Hepatocyte (in vitro differentiated cells): Measurements from ENCODE around the gene RHBDD3. TPM values are rescaled to one million over a fixed set of nuclear protein-coding genes. Genes with fewer than 3 reads are reported as not detected.

Source experiments
- DNase-seq: peaks from one replicate; pipeline ENCODE4 v3.0.0-alpha.2; 2016; ENCODE audit warnings: low spot score
- H2AFZ ChIP-seq: fragments of 200-600 bp; sonication (generic); 2 replicates; pipeline ENCODE4 v1.6.0; 2016; ENCODE audit warnings: antibody characterized with exemption, mild to moderate bottlenecking
- H3K27ac ChIP-seq: fragments of 200-600 bp; sonication (generic); 2 replicates; pipeline ENCODE4 v1.5.1; 2016; ENCODE audit warnings: mild to moderate bottlenecking
- H3K27me3 ChIP-seq: fragments of 200-600 bp; sonication (generic); 2 replicates; pipeline ENCODE4 v1.6.1; 2016
- H3K36me3 ChIP-seq: fragments of 200-600 bp; sonication (generic); replicated peaks from 2 replicates; pipeline ENCODE4 v1.5.1; 2016; ENCODE audit warnings: low read depth; ENCODE audit not compliant: insufficient read depth
- H3K4me1 ChIP-seq: fragments of 200-600 bp; sonication (generic); 2 replicates; pipeline ENCODE4 v1.5.1; 2016; ENCODE audit warnings: mild to moderate bottlenecking, moderate library complexity; ENCODE audit not compliant: insufficient read depth
- H3K4me2 ChIP-seq: fragments of 200-600 bp; sonication (generic); 2 replicates; pipeline ENCODE4 v1.6.0; 2016
- H3K4me3 ChIP-seq: fragments of 200-600 bp; sonication (generic); 2 replicates; pipeline ENCODE4 v1.5.1; 2016; ENCODE audit warnings: mild to moderate bottlenecking
- H3K79me2 ChIP-seq: fragments of 200-600 bp; sonication (generic); 2 replicates; pipeline ENCODE4 v1.6.0; 2017; ENCODE audit warnings: mild to moderate bottlenecking
- H3K9me2 ChIP-seq: fragments of 200-600 bp; sonication (generic); replicated peaks from 2 replicates; pipeline ENCODE4 v1.6.0; 2017; ENCODE audit warnings: mild to moderate bottlenecking; ENCODE audit not compliant: insufficient read depth
- H3K9me3 ChIP-seq: fragments of 200-600 bp; sonication (generic); 2 replicates; pipeline ENCODE4 v1.5.1; 2016; ENCODE audit warnings: low read depth, mild to moderate bottlenecking
- H4K20me1 ChIP-seq: fragments of 200-600 bp; sonication (generic); 2 replicates; pipeline ENCODE4 v1.6.0; 2016; ENCODE audit warnings: mild to moderate bottlenecking; ENCODE audit not compliant: insufficient read depth, poor library complexity, severe bottlenecking
- EZH2 ChIP-seq: fragments of 200-600 bp; sonication (generic); IDR thresholded peaks from 2 replicates; pipeline ENCODE4 v1.6.1; 2016; ENCODE audit warnings: antibody characterized with exemption, mild to moderate bottlenecking, borderline replicate concordance
- EZH2phosphoT487 ChIP-seq: fragments of 200-600 bp; sonication (generic); IDR thresholded peaks from one replicate; pipeline ENCODE4 v1.6.1; 2018; ENCODE audit warnings: antibody characterized with exemption, mild to moderate bottlenecking, low read depth, moderate library complexity; ENCODE audit not compliant: unreplicated experiment, severe bottlenecking
- WGBS: methylation state at CpG from one replicate; pipeline ENCODE4 v1.1.6; 2016; ENCODE audit warnings: low lambda C conversion rate; ENCODE audit errors: missing lambda C conversion rate; 5-methylcytosine and 5-hydroxymethylcytosine counted together
- polyA plus RNA-seq: library from polyadenylated mRNA; unstranded; fragments of >200 nt; fragmentation: Nextera tagmentation; extraction: Ambion mirVana; gene quantifications from 2 replicates; pipeline ENCODE4 v1.2.1, GENCODE V29; 2016
- total RNA-seq: library from RNA; depleted of rRNA; stranded (reverse); fragments of >200 nt; gene quantifications from 2 replicates; pipeline ENCODE4 v1.2.3, GENCODE V29; 2014
- TF ChIP-seq, protein P1 (sequence below): fragments of 200-600 bp; sonication (generic); IDR thresholded peaks from 2 replicates; pipeline ENCODE4 v1.5.1; 2016; ENCODE audit warnings: antibody characterized with exemption, mild to moderate bottlenecking; ENCODE audit not compliant: poor library complexity

The RHBDD3 gene
- total and polyA plus RNA-seq, 2 experiments from 2014 or later = 27.2 to 46.7 TPM

GRCh38 chr22:29233277-29233877 lies 34.4 kb downstream of the RHBDD3 start:
- H3K36me3 ChIP-seq = no peaks in the 10 kb centered on the region
- H2AFZ ChIP-seq = no peak overlapping the region
- no peak for DNase-seq
- 76% methylated on average over 1 of the region's 1 CpG for WGBS
- H3K27ac ChIP-seq = no peak overlapping the region
- H3K4me1 ChIP-seq = no peaks in the 10 kb centered on the region
- H4K20me1 ChIP-seq = no peaks in the 10 kb centered on the region
- no peaks in the 10 kb centered on the region for H3K9me2 ChIP-seq
- no peak overlapping the region for H3K4me2 ChIP-seq
- H3K27me3 ChIP-seq = no peaks in the 10 kb centered on the region
- H3K79me2 ChIP-seq = no peaks in the 10 kb centered on the region
- no peak for TF ChIP-seq EZH2phosphoT487
- TF ChIP-seq, protein P1, sequence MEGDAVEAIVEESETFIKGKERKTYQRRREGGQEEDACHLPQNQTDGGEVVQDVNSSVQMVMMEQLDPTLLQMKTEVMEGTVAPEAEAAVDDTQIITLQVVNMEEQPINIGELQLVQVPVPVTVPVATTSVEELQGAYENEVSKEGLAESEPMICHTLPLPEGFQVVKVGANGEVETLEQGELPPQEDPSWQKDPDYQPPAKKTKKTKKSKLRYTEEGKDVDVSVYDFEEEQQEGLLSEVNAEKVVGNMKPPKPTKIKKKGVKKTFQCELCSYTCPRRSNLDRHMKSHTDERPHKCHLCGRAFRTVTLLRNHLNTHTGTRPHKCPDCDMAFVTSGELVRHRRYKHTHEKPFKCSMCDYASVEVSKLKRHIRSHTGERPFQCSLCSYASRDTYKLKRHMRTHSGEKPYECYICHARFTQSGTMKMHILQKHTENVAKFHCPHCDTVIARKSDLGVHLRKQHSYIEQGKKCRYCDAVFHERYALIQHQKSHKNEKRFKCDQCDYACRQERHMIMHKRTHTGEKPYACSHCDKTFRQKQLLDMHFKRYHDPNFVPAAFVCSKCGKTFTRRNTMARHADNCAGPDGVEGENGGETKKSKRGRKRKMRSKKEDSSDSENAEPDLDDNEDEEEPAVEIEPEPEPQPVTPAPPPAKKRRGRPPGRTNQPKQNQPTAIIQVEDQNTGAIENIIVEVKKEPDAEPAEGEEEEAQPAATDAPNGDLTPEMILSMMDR = no peak
- no peak for TF ChIP-seq EZH2
- no peaks in the 10 kb centered on the region for H3K9me3 ChIP-seq
- H3K4me3 ChIP-seq = no peak overlapping the region

DNA sequence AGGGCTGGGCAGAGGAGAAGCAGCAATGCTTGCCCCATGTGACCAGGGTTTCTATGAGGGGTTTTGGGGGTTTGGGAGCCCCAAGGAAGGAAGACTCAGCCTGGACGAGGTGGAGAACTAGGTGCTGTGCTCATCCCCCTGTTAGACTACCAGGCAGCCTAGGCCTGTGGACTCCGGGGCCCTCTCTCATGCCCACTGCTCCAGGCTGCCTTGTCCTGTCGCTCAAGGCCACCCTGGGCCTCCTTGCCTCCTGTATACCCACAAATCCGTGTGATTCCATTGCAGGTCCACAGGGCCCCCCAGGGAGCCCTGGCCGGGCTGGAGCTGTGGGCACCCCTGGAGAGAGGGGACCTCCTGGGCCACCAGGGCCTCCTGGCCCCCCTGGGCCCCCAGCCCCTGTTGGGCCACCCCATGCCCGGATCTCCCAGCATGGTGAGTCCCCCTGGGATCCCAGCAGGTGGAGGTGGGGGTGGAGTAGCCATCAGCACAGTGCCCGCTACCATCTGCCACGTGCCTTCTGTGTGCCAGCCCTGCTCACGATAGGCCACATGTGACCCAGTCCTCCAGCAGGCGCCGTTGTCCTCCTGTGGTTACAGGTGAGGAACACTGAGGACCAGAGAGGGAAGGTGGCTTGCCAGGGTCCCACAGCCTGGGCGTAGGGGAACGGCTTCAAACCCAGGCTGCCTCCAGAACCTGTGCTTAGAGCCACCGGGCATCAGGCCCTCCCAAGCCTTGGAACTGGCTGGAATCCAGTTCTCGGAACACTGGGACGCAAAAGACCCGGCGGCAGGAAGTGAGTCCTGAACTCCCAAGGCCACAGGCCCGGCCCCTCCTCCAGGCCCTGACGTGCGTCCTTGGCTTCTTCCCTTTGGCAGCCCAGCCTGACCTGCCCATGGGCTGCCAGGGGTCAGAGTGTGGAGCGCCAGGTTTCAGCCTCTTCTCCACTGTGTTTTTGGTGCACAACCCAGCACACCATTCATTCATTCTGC lies 35.5 kb downstream of the RHBDD3 start:
- peak; percentile 3 for DNase-seq
- Histone ChIP-seq H3K27me3 (no peaks in the 10 kb centered on the region), H3K4me3 (no peak overlapping the region), H3K79me2 (no peaks in the 10 kb centered on the region), H4K20me1 (no peaks in the 10 kb centered on the region), H3K27ac (no peak overlapping the region), H3K36me3 (no peaks in the 10 kb centered on the region), H3K9me3 (no peaks in the 10 kb centered on the region), H3K9me2 (no peaks in the 10 kb centered on the region), H2AFZ (no peak overlapping the region), H3K4me2 (no peak overlapping the region), H3K4me1 (no peaks in the 10 kb centered on the region)
- 88% methylated on average over 22 of the region's 22 CpGs for WGBS
- TF ChIP-seq EZH2 (no peak), EZH2phosphoT487 (no peak)
- TF ChIP-seq, protein P1 = no peak

DNA sequence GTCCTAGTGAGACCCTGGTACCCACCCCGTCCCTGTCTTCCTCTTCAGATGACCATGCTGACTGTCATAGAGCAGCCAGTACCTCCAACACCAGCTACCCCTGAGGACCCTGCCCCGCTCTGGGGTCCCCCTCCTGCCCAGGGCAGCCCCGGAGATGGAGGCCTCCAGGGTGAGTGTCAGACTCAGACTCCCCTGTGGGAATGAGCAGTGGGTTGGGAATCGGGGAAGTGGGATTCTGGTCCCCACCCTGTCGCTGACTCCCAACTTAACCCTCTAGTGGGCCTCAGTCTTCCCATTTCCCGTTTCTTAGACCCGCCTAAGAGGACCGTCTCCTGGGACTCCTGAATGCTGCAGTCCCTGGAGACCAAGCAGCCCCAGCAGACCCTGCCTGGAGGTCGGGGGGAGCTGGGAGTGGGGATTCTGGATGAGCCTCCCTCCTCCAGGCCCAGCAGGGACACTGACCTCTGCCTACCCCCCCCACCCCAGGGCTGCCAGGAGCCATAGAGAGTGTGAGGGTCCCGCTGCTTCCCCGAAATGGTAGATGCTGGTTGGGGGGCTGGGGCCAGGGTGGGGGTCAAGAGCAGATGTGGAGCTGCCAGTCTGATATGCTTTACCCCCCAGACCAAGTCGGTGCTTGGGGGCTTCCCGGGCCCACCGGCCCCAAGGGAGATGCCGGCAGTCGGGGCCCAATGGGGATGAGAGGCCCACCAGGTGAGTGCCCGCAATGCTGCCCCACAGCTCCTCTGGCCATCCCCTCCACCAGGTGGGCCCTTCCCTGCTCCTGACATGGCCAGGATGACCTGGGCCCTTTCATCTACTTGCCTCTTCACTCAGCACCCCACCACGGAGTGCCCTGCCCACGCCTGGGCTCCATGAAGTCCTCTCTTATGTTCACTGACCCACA lies 36.6 kb downstream of the RHBDD3 start:
- Histone ChIP-seq H2AFZ (no peak overlapping the region), H4K20me1 (no peaks in the 10 kb centered on the region), H3K79me2 (no peaks in the 10 kb centered on the region), H3K4me2 (no peak overlapping the region), H3K4me3 (no peak overlapping the region), H3K9me2 (no peaks in the 10 kb centered on the region), H3K4me1 (no peaks in the 10 kb centered on the region), H3K9me3 (no peaks in the 10 kb centered on the region), H3K36me3 (no peaks in the 10 kb centered on the region), H3K27me3 (no peaks in the 10 kb centered on the region), H3K27ac (no peak overlapping the region)
- 90% methylated on average over 15 of the region's 19 CpGs for WGBS
- TF ChIP-seq, protein P1 = no peak
- TF ChIP-seq EZH2 = no peak
- no peak for DNase-seq
